ENCODE results near the gene HHLA2.
A peak's percentile ranks its signal among the peaks of the same experiment; 100 is the strongest.

Gene HHLA2

DNA sequence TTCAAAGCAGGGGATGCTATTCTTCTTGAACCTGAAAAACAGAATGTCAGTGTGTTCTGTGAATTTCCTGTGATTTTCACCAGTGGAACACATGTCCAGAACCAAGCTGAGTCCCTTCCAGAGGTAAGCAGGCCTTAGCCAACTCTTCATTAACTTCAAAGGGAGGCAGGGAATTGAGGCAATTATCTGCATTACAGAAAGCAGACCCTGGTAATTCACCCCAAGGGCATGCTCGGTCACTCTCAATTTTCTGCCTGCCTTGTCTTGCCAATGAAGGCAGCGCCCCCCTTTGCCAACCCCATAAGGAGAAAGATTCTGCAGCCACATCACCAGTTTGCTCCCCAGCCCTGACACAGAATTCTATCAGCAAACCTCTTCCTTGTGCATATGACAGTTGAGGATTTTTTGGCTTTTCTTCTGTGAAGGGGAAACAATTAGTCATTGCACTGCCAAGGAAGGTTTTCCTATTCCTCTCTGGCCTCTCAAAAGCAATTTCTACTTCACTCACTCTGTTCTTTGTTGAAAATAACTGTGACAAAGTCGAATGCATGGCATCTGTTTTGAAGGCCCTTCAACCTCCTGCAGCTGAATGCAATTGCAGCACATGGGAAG is 85.3 kb downstream of the HHLA2 start:
- H3K4me3 ChIP-seq (ENCODE audit: low read length) = no peak overlapping the region
- DNase-seq (ENCODE audit: low read depth, low spot score) = no peak

GRCh38 chr3:108383306-108383705 is 87.0 kb downstream of the HHLA2 start:
- no peak for DNase-seq (ENCODE audit: low read depth, low spot score)
- H3K4me3 ChIP-seq (ENCODE audit: low read length) = no peak overlapping the region

DNA sequence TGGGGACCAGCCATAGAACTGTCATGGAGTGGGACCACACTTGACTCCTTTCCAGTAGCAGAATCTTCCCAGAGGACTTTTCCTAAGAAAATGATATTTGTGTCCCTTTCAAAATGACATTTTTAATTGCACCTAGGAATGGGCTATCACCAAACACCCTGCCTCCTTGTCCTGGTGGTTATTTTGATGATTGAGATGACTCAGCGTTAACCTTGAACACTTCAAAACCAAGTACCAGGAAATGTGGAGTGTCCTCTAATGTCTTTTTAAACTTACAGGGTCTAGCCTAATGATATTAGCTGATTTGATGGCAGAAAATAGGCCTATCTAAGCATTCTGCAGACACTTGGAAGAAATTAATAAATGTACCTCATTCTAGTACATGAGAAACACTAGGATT is 90.7 kb downstream of the HHLA2 start:
- no peak for DNase-seq (ENCODE audit: low read depth, low spot score)
- H3K4me3 ChIP-seq (ENCODE audit: low read length) = no peak overlapping the region

DNA sequence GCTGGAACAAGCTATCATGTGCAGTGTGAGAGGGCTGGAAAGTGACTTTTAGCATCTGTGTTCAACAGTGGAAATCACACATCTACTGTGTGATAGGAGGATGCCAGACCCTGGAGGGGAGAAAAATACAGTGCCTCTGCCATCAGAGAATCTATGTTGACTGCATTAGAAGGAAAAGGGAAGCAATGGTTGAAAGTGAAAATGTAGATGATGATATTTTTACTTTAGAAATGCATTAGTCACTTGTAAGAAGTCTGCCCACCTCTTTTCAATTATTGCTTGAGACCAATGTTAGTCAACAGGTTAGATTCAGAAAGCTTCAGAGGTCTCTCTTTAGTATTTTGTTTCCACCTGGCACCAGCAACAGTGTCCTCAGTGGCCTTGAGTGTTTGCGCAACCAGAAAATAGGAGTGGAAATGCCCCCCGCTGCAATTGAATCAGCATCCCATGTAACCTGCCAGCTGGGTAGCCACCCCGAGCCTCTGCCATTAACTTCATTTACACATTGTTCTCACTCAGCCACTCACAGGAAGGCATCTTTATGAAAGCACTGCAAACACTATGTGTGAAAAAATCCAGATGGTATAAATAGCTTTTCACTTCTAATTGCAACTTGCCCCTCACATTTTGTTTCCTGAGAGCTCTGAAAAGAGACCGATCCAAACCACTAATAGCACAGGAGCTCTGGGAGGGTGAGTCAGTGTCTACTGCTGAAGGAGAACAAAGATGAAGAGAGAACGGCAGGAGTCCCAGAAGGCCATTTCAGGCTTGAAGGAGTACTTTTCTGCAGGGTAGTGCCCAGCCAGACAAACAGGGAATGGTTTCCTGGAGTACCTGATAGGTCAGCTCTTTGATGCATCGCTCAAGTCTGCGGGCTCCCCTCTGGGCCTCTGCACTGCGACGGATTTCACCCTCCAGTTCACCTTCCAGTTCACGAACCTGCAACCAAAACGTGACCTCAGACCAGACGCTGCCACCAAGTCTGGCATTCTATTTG is 92.1 kb downstream of the HHLA2 start:
- H3K4me3 ChIP-seq (ENCODE audit: low read length) = no peak overlapping the region
- no peak for DNase-seq (ENCODE audit: low read depth, low spot score)

DNA sequence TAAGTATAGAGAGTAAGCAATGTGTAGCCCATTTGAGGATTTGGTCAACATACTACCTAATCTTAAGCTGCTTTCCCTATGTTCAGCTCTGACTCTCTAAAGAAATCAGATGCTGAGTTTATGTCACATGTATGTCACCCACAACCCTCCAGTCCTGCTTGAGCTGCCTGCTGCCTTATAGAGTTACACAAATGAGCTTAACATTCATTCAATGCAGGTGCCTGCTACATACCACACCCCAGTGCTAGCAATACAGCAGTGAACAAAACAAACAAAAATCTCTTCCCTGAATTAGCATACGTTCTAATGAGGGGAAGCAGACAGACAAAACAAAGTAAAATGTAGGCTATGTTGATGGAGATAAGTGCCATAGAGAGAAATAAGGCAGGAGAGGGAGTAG is 93.0 kb downstream of the HHLA2 start:
- DNase-seq (ENCODE audit: low read depth, low spot score) = no peak
- H3K4me3 ChIP-seq (ENCODE audit: low read length) = no peak overlapping the region

GRCh38 chr3:108391917-108392593 is 95.7 kb downstream of the HHLA2 start:
- no peak for DNase-seq (ENCODE audit: low read depth, low spot score)
- H3K4me3 ChIP-seq (ENCODE audit: low read length) = no peak overlapping the region

DNA sequence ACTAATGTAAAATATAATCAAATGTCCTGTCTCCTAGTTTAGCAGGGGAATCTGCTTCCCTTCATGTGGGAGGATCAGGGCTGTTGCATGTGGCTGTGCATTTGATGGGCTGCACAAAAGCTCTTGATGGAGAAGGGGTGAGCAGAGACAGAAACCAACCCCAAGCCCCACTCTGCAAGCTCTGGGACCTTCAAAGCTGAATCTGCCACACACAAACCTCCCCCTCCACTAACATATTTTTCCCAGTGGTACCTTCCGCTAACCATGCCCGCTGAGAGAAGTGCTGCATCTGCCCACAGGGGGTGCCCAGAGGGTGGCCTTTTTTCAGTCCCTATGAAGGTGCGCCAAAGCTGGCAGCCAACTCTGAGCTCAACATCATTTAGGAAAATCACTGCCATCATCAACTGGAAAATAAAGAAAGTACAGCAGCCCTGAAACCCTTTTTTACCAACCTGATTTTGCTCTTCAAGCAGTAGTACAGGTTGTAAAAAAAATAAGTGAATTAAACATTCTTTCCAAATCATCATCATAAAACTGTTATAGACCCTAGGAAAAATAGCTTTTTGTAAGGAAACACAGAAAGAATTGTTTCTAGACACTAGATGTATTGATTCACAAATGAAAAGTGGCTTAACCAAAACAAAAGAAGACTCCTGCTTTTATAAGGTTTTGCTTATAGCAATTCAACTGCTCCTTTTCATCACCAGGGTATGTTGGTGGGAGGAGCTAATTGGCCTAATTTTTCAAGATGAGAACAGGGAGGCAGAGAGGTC is 97.0 kb downstream of the HHLA2 start:
- no peak overlapping the region for H3K4me3 ChIP-seq (ENCODE audit: low read length)
- DNase-seq (ENCODE audit: low read depth, low spot score) = peak; percentile 58

DNA sequence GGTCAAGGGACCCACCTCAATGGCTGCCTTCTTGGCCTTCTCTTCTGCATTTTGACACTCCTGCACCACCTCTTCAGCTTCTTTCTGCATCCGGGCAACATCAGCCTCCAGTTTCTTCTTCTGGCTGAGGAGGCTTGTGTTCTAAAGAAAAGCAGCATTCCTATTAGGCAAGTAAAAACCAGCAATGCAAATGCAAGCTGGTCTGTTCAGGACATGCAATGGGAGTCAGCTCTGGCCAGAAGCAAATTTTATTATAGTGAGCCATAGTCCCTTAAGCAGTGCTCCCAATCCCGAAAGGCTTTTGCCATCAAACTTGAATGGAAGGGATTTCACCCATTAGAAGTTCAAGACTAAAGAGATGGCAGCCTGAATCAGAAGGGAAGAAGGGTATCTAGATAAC is 97.7 kb downstream of the HHLA2 start:
- no peak overlapping the region for H3K4me3 ChIP-seq (ENCODE audit: low read length)
- no peak for DNase-seq (ENCODE audit: low read depth, low spot score)

GRCh38 chr3:108394563-108394962 is 98.2 kb downstream of the HHLA2 start:
- no peak overlapping the region for H3K4me3 ChIP-seq (ENCODE audit: low read length)
- DNase-seq (ENCODE audit: low read depth, low spot score) = peak; percentile 10

GRCh38 chr3:108396336-108396735 is 100.0 kb downstream of the HHLA2 start:
- no peak overlapping the region for H3K4me3 ChIP-seq (ENCODE audit: low read length)
- no peak for DNase-seq (ENCODE audit: low read depth, low spot score)

GRCh38 chr3:108398510-108398909 is 102.2 kb downstream of the HHLA2 start:
- DNase-seq (ENCODE audit: low read depth, low spot score) = no peak
- H3K4me3 ChIP-seq (ENCODE audit: low read length) = no peak overlapping the region

GRCh38 chr3:108401836-108402235 is 105.5 kb downstream of the HHLA2 start:
- no peak overlapping the region for H3K4me3 ChIP-seq (ENCODE audit: low read length)
- no peak for DNase-seq (ENCODE audit: low read depth, low spot score)

- no peak for DNase-seq (ENCODE audit: low read depth, low spot score)
- H3K4me3 ChIP-seq (ENCODE audit: low read length) = no peak overlapping the region
These were observed 106.8 kb downstream of the HHLA2 start for GRCh38 chr3:108403198-108403597.

DNA sequence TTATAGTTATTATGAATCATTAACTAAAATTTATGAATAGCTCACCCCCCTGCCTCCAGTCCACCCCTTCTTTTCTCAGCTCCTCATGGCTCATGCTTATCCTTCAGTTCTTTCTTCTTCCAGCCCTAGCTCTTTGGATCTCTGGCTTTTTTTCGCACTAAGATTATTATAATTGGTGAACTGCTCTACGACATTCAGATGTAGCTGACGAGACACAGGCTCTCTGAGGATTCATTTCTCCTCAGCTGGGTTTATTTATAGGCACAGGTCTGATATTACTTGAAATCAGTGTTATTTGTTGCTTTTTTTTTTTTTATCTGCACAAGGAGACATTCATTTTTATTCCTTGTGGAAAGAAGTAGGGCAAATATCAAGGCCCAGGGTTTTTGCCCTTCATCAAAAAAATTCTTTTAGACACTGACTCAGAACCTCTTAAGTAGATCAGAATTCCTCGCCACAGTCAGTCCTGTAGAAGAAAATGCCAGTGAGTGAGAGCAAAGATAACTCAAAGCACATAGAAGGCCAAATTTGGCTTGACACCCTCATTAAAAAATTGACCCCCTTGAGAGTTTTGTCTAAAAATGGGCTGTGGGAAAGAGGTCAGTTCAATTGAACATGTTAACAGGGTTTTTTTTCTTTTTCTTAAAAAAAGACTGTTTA is 107.5 kb downstream of the HHLA2 start:
- DNase-seq (ENCODE audit: low read depth, low spot score) = no peak
- H3K4me3 ChIP-seq (ENCODE audit: low read length) = no peak overlapping the region

- no peak for DNase-seq (ENCODE audit: low read depth, low spot score)
- H3K4me3 ChIP-seq (ENCODE audit: low read length) = no peak overlapping the region
These were observed 108.0 kb downstream of the HHLA2 start for GRCh38 chr3:108404368-108404767.

DNA sequence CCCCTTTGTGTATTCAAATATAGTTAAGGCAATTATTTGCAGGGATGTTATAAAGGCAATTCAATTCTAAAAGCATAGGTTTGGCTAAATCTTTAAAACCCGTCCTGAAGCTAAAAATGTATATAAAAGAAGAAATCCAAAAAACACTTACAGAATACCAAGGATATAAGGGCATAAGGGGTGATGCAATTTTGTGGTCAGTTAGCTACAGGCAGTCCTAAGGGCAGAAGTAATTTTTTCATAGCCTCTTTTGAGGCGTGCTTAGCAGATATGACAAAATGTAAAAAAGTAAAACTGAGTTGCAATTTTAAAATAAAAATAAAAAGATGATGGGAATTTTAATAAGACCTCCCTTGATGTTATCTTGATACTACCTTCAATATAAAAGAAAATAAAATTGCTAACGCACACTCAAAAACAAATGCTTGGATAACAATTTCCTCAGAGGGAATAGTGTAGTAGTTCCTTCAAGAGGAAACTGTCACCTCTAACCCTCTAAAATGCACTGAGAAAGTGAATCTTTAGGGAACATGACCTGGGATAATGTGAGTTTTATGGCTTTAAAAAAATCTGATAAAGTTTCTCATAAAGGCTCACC is 109.8 kb downstream of the HHLA2 start:
- DNase-seq (ENCODE audit: low read depth, low spot score) = no peak

DNA sequence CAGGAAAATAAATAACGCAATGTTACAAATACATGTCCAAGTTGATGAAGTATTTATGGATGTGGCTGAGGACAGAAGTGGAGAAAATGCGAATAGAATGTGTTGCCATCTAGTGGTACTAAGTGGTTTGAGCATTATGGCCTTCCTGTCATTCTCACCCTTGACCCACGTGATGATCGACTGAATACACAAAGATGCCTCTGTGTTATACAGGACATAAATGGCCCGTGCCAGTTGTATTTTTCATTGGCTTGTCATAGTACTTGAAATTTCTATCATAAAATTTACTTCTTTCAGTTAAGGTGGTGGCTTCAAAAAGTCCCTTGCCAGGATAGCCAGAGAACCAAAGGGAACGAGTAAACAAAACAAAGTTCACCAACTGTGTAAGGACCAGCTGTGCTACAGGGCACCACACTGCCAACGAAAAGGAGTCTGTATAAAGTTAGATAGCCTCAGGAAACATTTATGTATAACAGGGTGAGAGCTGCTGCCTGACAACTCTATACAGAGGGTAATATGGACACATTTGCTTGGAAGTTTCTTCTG is 110.4 kb downstream of the HHLA2 start:
- no peak overlapping the region for H3K4me3 ChIP-seq (ENCODE audit: low read length)
- peak; percentile 69 for DNase-seq (ENCODE audit: low read depth, low spot score)

More for the DNA sequence above, 109.8 kb downstream of the HHLA2 start:
- no peak overlapping the region for H3K4me3 ChIP-seq (ENCODE audit: low read length)

GRCh38 chr3:108407886-108408285 is 111.5 kb downstream of the HHLA2 start:
- no peak overlapping the region for H3K4me3 ChIP-seq (ENCODE audit: low read length)
- no peak for DNase-seq (ENCODE audit: low read depth, low spot score)
